BE2C (cell line): ENCODE data around the gene ANKRD53.

Experiments used
- DNase-seq: peaks from one replicate; pipeline ENCODE4 v3.0.0-alpha.2; 2020
- H3K27me3 ChIP-seq: fragments of 250-450 bp; sonication (Bioruptor Pico); 2 replicates; pipeline ENCODE4 v1.5.1; 2020; ENCODE audit warnings: mild to moderate bottlenecking
- H3K36me3 ChIP-seq: fragments of 250-450 bp; sonication (Bioruptor Pico); 2 replicates; pipeline ENCODE4 v1.5.1; 2020; ENCODE audit warnings: mild to moderate bottlenecking
- H3K4me1 ChIP-seq: fragments of 250-450 bp; sonication (Bioruptor Pico); 2 replicates; pipeline ENCODE4 v1.5.1; 2020
- H3K4me3 ChIP-seq: 2 replicates; pipeline ENCODE4 v1.5.1; 2011; ENCODE audit warnings: low read depth, low read length
- H3K9me3 ChIP-seq: fragments of 250-450 bp; sonication (Bioruptor Pico); 2 replicates; pipeline ENCODE4 v1.5.1; 2020
- TF ChIP-seq, protein P1 (sequence below): IDR thresholded peaks from 2 replicates; pipeline ENCODE4 v1.5.1; 2012; ENCODE audit warnings: mild to moderate bottlenecking, low read depth, low read length

Gene ANKRD53

DNA sequence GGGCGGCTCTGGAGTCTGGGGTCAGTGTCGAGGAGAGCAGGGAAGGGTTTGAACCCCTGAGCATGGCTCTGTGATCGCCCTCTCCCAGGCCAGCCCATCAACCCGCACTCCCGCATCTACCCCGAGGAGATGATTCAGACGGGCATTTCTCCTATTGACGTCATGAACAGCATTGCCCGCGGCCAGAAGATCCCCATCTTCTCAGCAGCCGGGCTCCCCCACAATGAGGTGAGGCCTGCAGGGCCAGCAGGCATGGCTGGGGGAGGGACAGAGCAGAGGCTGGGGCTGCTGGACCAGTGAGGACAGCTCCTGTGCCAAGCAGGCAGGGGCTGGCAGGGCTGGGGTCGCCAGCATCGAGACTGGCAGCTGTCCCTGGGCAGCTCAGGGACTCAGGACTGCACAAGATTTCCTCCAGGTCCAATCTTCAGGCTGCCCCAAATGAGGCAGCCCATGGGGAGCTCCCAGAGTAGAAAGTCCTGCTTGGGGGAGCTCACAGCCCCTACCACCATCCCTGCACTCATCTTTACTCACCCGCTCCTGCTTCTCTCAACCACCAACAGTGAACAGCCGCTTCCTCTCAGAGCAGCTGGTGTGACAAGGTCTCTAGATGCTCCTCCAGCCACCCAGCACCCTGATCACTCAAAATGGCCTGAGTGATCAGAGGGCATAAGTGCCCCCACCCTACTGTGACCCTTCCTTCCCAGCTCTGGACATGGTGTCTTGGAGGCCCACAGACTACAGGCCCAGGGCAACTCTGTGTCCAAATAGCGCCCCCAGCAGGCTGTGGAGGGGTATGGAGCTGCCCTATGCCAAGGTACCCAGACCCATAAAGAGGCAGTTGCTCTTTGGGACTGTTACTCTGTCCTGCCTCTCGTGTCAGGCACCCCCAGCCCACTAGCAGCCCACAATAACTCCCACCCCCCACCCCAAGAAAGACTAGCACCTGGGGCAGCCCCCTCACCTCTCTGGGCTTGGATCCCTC, 18.3 kb upstream of the ANKRD53 start:
- Histone ChIP-seq H3K9me3 (no peaks in the 10 kb centered on the region), H3K4me1 (no peaks in the 10 kb centered on the region), H3K36me3 (no peaks in the 10 kb centered on the region), H3K4me3 (no peak overlapping the region), H3K27me3 (no peaks in the 10 kb centered on the region)
- no peak for DNase-seq
- TF ChIP-seq, protein P1, sequence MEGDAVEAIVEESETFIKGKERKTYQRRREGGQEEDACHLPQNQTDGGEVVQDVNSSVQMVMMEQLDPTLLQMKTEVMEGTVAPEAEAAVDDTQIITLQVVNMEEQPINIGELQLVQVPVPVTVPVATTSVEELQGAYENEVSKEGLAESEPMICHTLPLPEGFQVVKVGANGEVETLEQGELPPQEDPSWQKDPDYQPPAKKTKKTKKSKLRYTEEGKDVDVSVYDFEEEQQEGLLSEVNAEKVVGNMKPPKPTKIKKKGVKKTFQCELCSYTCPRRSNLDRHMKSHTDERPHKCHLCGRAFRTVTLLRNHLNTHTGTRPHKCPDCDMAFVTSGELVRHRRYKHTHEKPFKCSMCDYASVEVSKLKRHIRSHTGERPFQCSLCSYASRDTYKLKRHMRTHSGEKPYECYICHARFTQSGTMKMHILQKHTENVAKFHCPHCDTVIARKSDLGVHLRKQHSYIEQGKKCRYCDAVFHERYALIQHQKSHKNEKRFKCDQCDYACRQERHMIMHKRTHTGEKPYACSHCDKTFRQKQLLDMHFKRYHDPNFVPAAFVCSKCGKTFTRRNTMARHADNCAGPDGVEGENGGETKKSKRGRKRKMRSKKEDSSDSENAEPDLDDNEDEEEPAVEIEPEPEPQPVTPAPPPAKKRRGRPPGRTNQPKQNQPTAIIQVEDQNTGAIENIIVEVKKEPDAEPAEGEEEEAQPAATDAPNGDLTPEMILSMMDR: no peak

DNA sequence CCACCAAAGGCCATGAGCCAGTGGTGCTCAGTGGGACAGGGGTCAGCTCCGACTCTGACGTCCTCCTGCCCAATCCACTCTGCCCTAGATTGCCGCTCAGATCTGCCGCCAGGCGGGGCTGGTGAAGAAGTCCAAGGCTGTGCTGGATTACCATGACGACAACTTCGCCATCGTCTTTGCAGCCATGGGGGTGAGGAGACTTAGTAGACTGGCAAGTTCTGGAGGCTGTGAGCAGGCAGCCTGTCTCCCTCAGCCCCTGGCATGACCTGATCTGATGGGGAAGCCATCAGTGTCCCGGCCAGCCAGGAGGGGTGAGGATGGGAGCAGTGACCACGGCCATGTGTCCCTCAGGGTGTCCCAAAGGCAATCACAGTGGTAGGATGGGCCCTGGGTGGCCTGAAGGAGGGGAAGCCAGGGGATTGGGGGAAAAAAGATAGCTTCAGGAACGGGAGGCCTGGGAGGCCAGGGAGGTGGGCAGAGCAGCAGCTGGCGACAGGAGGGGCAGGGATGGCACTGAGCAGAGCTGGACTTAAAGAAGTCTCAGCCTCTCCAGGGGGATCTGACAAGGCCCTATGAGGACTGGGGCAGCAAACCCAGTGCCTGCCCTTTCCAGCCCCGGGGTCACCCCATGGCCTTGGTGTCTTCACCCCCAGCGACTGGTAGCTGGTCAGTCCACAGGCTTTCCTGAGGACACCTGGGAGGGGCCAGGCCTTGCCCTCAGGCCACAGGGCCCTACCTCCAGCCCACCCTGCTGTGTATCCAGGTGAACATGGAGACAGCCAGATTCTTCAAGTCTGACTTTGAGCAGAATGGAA, 17.4 kb upstream of the ANKRD53 start:
- Histone ChIP-seq H3K4me1 (no peaks in the 10 kb centered on the region), H3K36me3 (no peaks in the 10 kb centered on the region), H3K27me3 (no peaks in the 10 kb centered on the region), H3K4me3 (no peak overlapping the region), H3K9me3 (no peaks in the 10 kb centered on the region)
- no peak for DNase-seq
- TF ChIP-seq, protein P1: no peak

DNA sequence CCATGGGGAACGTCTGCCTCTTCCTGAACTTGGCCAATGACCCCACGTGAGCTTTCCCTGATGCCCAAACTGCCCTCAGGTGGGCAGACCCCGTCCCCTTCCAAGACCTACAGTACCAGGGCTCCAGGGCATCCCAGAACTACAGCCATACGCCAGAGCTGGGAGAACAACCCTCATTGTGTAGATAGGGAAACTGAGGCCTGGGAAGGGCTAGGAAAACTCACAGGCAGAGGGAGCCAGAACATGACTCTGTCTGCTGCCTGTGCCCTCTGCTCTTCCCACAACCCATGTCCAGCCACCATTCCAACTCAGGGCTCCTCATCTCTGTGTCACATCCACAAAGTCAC, 16.8 kb upstream of the ANKRD53 start:
- TF ChIP-seq, protein P1: no peak
- Histone ChIP-seq H3K4me1 (no peaks in the 10 kb centered on the region), H3K27me3 (no peaks in the 10 kb centered on the region), H3K4me3 (no peak overlapping the region), H3K9me3 (no peaks in the 10 kb centered on the region), H3K36me3 (no peaks in the 10 kb centered on the region)
- no peak for DNase-seq

DNA sequence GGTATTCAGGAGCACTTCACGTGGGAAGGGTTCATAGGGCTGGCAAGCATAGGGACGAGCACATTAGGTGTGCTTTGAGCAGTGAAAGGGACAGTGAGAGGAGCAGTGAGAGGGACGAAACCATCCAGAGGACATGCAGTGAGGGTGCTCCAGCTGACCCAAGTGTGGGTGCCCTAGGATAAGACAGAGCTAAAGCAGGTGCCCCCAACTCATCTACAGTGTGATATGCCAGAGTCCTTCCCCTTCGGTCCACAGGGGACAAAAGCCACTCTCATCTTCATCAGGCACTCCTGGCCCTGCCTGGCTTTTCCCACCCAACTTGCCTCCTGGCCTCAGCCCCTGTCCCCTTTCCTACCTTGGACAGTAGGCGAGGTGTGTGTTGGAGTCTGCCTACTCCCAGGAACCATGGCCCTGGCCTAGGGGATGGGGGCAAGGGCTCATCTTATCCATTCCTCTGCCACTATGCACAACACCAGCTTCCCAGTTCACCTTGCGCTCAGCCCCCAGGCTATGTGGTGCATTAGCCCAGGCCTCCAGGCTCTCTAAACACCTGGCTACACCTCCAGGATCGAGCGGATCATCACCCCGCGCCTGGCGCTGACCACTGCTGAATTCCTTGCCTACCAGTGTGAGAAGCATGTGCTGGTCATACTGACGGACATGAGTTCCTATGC, 16.1 kb upstream of the ANKRD53 start:
- DNase-seq: no peak
- no peaks in the 10 kb centered on the region for H3K9me3 ChIP-seq
- no peak overlapping the region for H3K4me3 ChIP-seq
- H3K36me3 ChIP-seq: no peaks in the 10 kb centered on the region
- H3K27me3 ChIP-seq: no peaks in the 10 kb centered on the region
- H3K4me1 ChIP-seq: no peaks in the 10 kb centered on the region
- TF ChIP-seq, protein P1: no peak

DNA sequence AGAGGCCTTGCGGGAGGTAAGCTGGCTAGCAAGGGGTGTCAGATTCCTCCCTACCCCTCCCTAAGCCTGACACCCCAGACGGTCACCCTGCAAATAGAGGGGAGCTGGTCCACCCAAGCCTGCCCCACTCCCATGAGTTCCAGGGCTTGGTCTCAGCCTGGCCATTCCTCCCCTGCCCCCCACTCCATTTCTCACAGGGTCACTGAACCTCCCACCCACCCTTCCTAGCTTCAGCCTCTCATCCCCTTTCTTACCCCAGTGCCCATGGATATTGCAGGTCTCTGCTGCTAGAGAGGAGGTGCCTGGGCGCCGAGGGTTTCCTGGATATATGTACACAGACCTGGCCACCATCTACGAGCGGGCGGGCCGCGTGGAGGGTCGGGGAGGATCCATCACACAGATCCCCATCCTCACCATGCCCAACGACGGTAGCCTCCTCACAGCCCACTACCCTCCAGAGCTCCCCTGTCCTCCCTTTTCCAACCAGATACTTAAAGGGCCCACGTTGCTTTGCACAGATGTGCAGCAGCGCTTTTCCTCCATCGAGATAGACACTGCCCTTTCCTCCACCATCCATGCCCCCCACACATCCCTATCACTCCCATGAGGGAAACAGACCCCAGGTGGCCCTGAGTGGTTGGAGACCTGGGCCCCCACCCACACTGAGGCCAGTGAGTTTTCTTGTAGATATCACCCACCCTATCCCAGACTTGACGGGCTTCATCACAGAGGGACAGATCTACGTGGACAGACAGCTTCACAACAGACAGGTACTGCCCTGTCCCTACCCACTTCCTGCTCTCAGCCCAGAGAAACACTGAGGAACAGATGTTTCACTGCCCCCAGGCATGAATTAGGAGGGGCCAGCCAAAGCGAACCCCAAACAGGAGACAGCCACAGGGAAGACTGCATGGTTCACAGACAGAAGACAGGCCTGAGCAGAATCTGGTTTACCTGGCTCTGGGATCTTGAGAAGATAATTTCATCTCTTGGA, 15.2 kb upstream of the ANKRD53 start:
- Histone ChIP-seq H3K4me1 (no peaks in the 10 kb centered on the region), H3K27me3 (no peaks in the 10 kb centered on the region), H3K36me3 (no peaks in the 10 kb centered on the region), H3K4me3 (no peak overlapping the region), H3K9me3 (no peaks in the 10 kb centered on the region)
- TF ChIP-seq, protein P1: no peak
- DNase-seq: no peak
